Tibial nerve (tissue), 4 donors: ENCODE measurements around the gene IFIT1. TPM values are rescaled to one million over a fixed set of nuclear protein-coding genes. Genes with fewer than 3 reads are reported as not detected.
A peak's percentile ranks its signal among the peaks of the same experiment; 100 is the strongest.

Source experiments
- DNase-seq, 2 donors: peaks; one replicate each; pipeline ENCODE4 v3.0.0-alpha.2; 2019; ENCODE audit warnings: low spot score in 2 of 2
- H3K27ac ChIP-seq, 4 donors: fragments of 200-600 bp; sonication (generic) in 3 of 4; one replicate each; pipeline ENCODE4 v1.5.1; 2017 to 2019; ENCODE audit warnings: mild to moderate bottlenecking in 1 of 4
- H3K27me3 ChIP-seq, 2 donors: fragments of 200-600 bp; sonication (generic) in 1 of 2; one replicate each; pipeline versions ENCODE4 v1.5.1 to v1.6.0; 2017 to 2019
- H3K36me3 ChIP-seq, 3 donors: fragments of 200-600 bp; sonication (generic); one replicate each; pipeline ENCODE4 v1.5.1; 2018 to 2019
- H3K4me1 ChIP-seq, 4 donors: fragments of 200-600 bp; sonication (generic) in 3 of 4; one replicate each; pipeline ENCODE4 v1.5.1; 2017 to 2019
- H3K4me3 ChIP-seq, 4 donors: fragments of 200-600 bp; sonication (generic) in 3 of 4; one replicate each; pipeline ENCODE4 v1.5.1; 2017 to 2019; ENCODE audit warnings: mild to moderate bottlenecking in 1 of 4, moderate library complexity in 1 of 4
- H3K9me3 ChIP-seq, 4 donors: fragments of 200-600 bp; sonication (generic) in 3 of 4; one replicate each; pipeline ENCODE4 v1.5.1; 2017 to 2019
- CTCF ChIP-seq, 5 experiments: fragments of 200-600 bp in 3 of 5; fragments of 450-650 bp in 2 of 5; sonication (generic) in 3 of 5; IDR thresholded peaks; one replicate each; pipeline ENCODE4 v1.5.1; 2016 to 2019; ENCODE audit warnings: antibody characterized with exemption in 5 of 5, mild to moderate bottlenecking in 3 of 5, moderate library complexity in 2 of 5
- EP300 ChIP-seq, 2 donors: sonication (generic); formaldehyde crosslinking; IDR thresholded peaks; one replicate each; pipeline ENCODE4 v1.6.1; 2017; ENCODE audit warnings: antibody characterized with exemption in 2 of 2, mild to moderate bottlenecking in 1 of 2
- POLR2A ChIP-seq, 2 donors: fragments of 450-650 bp; IDR thresholded peaks; one replicate each; pipeline ENCODE4 v1.6.1; 2017; ENCODE audit warnings: antibody characterized with exemption in 2 of 2, mild to moderate bottlenecking in 2 of 2, moderate library complexity in 2 of 2
- whole genome bisulfite sequencing, 2 donors: methylation state at CpG; one replicate each; pipeline ENCODE4 v1.1.5; 2018; 5-methylcytosine and 5-hydroxymethylcytosine counted together
- total RNA-seq, 4 donors: library from RNA; depleted of rRNA; stranded (reverse); fragments of >200 nt; gene quantifications; one replicate each; pipeline ENCODE4 v1.1.0, GENCODE V29; 2016

IFIT1 gene
- total RNA-seq, 4 donors from 2014 or later, result 7.2 to 17.0 (median 13.9) TPM

DNA sequence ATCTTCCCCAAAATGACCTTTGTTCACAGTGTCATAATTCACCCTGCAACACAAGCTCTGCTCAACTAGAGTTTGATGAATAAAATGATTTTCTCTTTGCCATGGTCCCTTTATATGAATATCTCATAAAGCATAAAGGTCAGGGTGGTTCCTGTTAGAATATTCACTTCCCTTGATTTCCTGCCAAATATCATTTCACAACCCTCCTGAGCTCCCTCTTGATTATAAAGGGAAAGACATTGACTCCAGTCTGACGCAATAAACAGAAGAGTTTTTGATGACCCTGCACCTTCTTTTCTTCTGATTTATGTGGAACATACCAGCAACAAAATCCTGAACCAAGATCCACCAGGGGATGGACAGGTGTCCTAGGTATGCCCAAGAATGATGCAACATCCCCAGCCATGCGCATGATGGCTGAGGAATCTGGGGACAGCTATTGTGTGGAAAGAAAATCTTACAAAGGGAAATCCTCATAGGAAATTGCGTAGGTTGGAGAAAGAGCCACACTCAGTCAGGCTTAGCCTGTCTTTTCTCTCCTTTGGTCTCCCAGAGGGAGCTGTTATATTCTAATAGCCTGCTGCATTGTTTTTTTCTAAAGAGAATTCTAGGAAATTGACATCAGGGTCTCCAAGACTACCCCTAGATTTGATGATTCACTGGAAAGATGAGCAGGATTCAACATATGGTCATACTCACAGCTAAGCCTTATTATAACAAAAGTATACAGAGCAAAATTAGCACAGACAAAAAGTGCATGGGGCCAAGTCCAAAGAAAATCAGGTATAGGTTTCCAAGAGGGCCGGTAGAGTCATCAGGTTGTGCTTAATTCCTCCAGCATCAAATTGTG, 45.8 kb upstream of the IFIT1 start:
- 56 to 73% methylated on average over 4 of the region's 4 CpGs for WGBS, 2 donors
- H3K9me3 ChIP-seq, result no peaks in the 10 kb centered on the region
- peak in 1 of 2 donors; percentile 41 for DNase-seq
- H3K27ac ChIP-seq, result peak overlapping the region in 3 of 4 donors; percentile 1 to 97 (median 86)
- H3K4me1 ChIP-seq, result peaks cover 0 to 77% (median 60%) of the 10 kb centered on the region in 4 donors
- no peak overlapping the region for H3K4me3 ChIP-seq
- H3K27me3 ChIP-seq, result no peaks in the 10 kb centered on the region
- TF ChIP-seq POLR2A (IDR thresholded peaks at IDR 0.05) (no peak), EP300 (IDR thresholded peaks at IDR 0.05) (peak in 1 of 2 donors; percentile 82), CTCF (IDR thresholded peaks at IDR 0.05) (no peak)
- H3K36me3 ChIP-seq, result no peaks in the 10 kb centered on the region

- no peak for DNase-seq
- no peaks in the 10 kb centered on the region for H3K9me3 ChIP-seq
- H3K4me3 ChIP-seq, result no peak overlapping the region
- peaks cover 0 to 78% (median 58%) of the 10 kb centered on the region in 4 donors for H3K4me1 ChIP-seq
- H3K36me3 ChIP-seq, result no peaks in the 10 kb centered on the region
- WGBS, 2 donors, result 37 to 41% methylated on average over 7 of the region's 7 CpGs
- no peaks in the 10 kb centered on the region for H3K27me3 ChIP-seq
- peak overlapping the region; percentile 24 to 97 (median 67) for H3K27ac ChIP-seq
- TF ChIP-seq CTCF (IDR thresholded peaks at IDR 0.05) (no peak), EP300 (IDR thresholded peaks at IDR 0.05) (peak; percentile 42 to 64)
Observed at GRCh38 chr10:89347701-89348457, 44.5 kb upstream of the IFIT1 start.

DNA sequence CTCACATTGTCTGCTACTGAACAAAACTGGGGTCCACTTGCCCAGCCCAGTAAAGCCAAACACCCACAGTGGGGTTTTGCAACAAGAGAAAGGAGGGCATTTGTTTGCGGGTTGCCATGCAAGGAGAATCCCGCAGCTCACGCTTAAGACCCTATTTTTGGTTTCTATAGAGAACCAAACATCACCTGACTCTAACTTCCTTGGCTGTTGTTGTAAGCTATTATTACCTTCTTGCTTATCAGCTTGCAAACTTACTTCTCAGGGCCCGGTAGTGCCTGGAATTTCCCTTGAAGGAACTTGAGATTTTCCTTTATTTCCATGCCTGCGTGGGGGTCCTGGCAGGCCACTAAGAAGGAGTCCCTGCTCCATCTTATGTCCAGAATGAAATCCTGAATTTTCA, 43.9 kb upstream of the IFIT1 start:
- H3K27me3 ChIP-seq, result no peaks in the 10 kb centered on the region
- 73 to 74% methylated on average over 5 of the region's 5 CpGs for WGBS, 2 donors
- TF ChIP-seq EP300 (IDR thresholded peaks at IDR 0.05), result no peak
- TF ChIP-seq POLR2A (IDR thresholded peaks at IDR 0.05), result no peak
- no peak for TF ChIP-seq CTCF (IDR thresholded peaks at IDR 0.05)
- DNase-seq, result no peak
- peaks cover 0 to 75% (median 56%) of the 10 kb centered on the region in 4 donors for H3K4me1 ChIP-seq
- no peak overlapping the region for H3K4me3 ChIP-seq
- H3K36me3 ChIP-seq, result no peaks in the 10 kb centered on the region
- peak overlapping the region in 3 of 4 donors; percentile 48 to 97 (median 86) for H3K27ac ChIP-seq
- no peaks in the 10 kb centered on the region for H3K9me3 ChIP-seq

DNA sequence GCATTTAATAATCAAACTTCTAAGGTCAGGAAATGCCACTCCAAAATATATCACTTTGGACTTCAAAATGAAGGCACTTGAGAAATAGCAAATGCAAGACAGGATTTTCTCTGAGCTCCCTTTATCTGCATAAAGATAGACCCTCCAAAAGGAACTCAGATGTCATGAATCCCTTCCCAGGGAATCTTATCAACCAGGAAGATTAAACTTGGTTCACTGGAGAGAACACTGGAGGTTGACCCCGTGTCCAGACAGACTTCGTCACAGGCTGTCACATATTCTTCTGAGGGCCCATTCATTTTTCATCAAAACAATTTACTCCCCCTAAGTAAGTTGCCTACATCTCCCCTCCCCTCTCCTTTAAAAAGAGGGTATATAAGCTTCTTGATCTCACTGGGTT, 43.4 kb upstream of the IFIT1 start:
- Histone ChIP-seq H3K36me3 (no peaks in the 10 kb centered on the region), H3K9me3 (no peaks in the 10 kb centered on the region), H3K4me3 (no peak overlapping the region), H3K27me3 (no peaks in the 10 kb centered on the region), H3K4me1 (peaks cover 0 to 72% (median 56%) of the 10 kb centered on the region in 4 donors), H3K27ac (peak overlapping the region; percentile 11 to 97 (median 64))
- WGBS, 2 donors, result 49 to 57% methylated on average over 2 of the region's 2 CpGs
- TF ChIP-seq EP300 (IDR thresholded peaks at IDR 0.05) (no peak), POLR2A (IDR thresholded peaks at IDR 0.05) (no peak), CTCF (IDR thresholded peaks at IDR 0.05) (no peak)
- DNase-seq, result no peak
